ENCODE results near the gene TPSB2. TPM values are rescaled to one million over a fixed set of nuclear protein-coding genes. Genes with fewer than 3 reads are reported as not detected.

TPSB2 gene
- total RNA-seq, 1 donor from 2014 or later, result not detected

- POLR2A ChIA-PET, result no interaction called here
- no peak overlapping the region for H3K27ac Mint-ChIP-seq
- no peak for TF ChIP-seq CTCF (IDR thresholded peaks at IDR 0.05)
Observed at GRCh38 chr16:1260101-1260680, 30.2 kb upstream of the TPSB2 start.

GRCh38 chr16:1259760-1260068 is 29.7 kb upstream of the TPSB2 start:
- Mint-ChIP-seq H3K4me3 (no peak overlapping the region), H3K4me1 (peaks cover 5% of the 10 kb centered on the region), H3K27me3 (peaks cover 21% of the 10 kb centered on the region), H3K36me3 (ENCODE audit: low read depth) (no peaks in the 10 kb centered on the region), H3K9me3 (no peaks in the 10 kb centered on the region), H3K27ac (no peak overlapping the region)
- CTCF ChIA-PET, result no interaction called here
- intact Hi-C loops (cut with micrococcal nuclease), result no loop called here
- POLR2A ChIA-PET, result no interaction called here
- TF ChIP-seq CTCF (IDR thresholded peaks at IDR 0.05), result no peak
- ATAC-seq (ENCODE audit: low read depth), result no peak
- DNase-seq, result no peak

More at GRCh38 chr16:1260101-1260680, 30.2 kb upstream of the TPSB2 start:
- peaks cover 21% of the 10 kb centered on the region for H3K27me3 Mint-ChIP-seq
- H3K9me3 Mint-ChIP-seq, result no peaks in the 10 kb centered on the region
- DNase-seq (no peak), ATAC-seq (ENCODE audit: low read depth) (no peak)
- H3K4me1 Mint-ChIP-seq, result peaks cover 5% of the 10 kb centered on the region
- no peaks in the 10 kb centered on the region for H3K36me3 Mint-ChIP-seq (ENCODE audit: low read depth)
- H3K4me3 Mint-ChIP-seq, result no peak overlapping the region
- intact Hi-C loops (cut with micrococcal nuclease), result no loop called here
- CTCF ChIA-PET, result no interaction called here

- DNase-seq (no peak), ATAC-seq (ENCODE audit: low read depth) (no peak)
- intact Hi-C loops (cut with micrococcal nuclease), result no loop called here
- Mint-ChIP-seq H3K4me1 (peaks cover 5% of the 10 kb centered on the region), H3K27me3 (peaks cover 21% of the 10 kb centered on the region), H3K4me3 (peak overlapping the region; percentile 44), H3K9me3 (no peaks in the 10 kb centered on the region), H3K27ac (no peak overlapping the region), H3K36me3 (ENCODE audit: low read depth) (no peaks in the 10 kb centered on the region)
- POLR2A ChIA-PET, result interaction anchor here (0.6 kb wide), 1 partner anchor 480 kb away, joined by 4 read pairs; no protein-coding TSS in a partner anchor
- TF ChIP-seq CTCF (IDR thresholded peaks at IDR 0.05), result no peak
- CTCF ChIA-PET, result no interaction called here
Observed at GRCh38 chr16:1258906-1259759, 29.1 kb upstream of the TPSB2 start.

GRCh38 chr16:1258225-1258600 is 28.2 kb upstream of the TPSB2 start:
- ChIA-PET POLR2A (interaction anchor here (0.6 kb wide), 1 partner anchor 25 kb away, joined by 4 read pairs; no protein-coding TSS in a partner anchor), CTCF (no interaction called here)
- no peaks in the 10 kb centered on the region for H3K36me3 Mint-ChIP-seq (ENCODE audit: low read depth)
- H3K27ac Mint-ChIP-seq, result no peak overlapping the region
- H3K27me3 Mint-ChIP-seq, result peaks cover 21% of the 10 kb centered on the region
- no peak for DNase-seq
- intact Hi-C loops (cut with micrococcal nuclease), result no loop called here
- no peak for ATAC-seq (ENCODE audit: low read depth)
- TF ChIP-seq CTCF (IDR thresholded peaks at IDR 0.05), result no peak
- no peak overlapping the region for H3K4me3 Mint-ChIP-seq
- no peaks in the 10 kb centered on the region for H3K9me3 Mint-ChIP-seq
- H3K4me1 Mint-ChIP-seq, result peaks cover 5% of the 10 kb centered on the region

DNA sequence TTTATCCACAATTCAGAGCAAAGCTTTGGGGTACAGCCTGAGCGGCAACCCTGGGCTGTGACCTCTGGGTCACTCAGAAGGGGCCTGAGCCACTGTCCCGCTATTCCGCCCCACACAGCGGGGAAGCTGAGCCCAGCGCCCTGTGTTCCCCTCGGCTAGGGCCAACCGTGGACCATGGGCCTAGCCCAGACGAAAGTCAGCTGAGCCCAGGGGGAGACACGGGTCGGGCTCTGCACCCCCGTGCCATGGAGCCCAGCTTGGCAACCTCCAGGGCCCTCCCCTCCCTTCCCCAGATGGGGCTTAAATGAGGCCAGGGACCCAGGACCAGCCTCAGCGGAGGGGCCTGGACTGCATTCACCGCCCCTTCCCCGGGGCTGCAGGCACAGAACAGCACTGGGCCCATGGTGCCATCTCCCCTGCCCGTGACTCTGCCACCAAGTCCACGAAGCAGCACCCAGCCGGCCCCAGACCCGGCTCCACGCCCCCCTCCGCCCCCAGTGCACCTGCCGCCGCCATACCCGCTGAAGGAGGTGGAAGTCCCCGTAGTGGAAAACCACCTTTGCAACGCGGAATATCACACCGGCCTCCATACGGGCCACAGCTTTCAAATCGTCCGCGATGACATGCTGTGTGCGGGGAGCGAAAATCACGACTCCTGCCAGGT is 27.7 kb upstream of the TPSB2 start:
- ChIA-PET POLR2A (interaction anchor here (0.6 kb wide), 1 partner anchor 24 kb away, joined by 4 read pairs; no protein-coding TSS in a partner anchor), CTCF (no interaction called here)
- H3K9me3 Mint-ChIP-seq, result no peaks in the 10 kb centered on the region
- TF ChIP-seq CTCF (IDR thresholded peaks at IDR 0.05), result no peak
- H3K36me3 Mint-ChIP-seq (ENCODE audit: low read depth), result no peaks in the 10 kb centered on the region
- intact Hi-C loops (cut with micrococcal nuclease), result no loop called here
- peaks cover 21% of the 10 kb centered on the region for H3K27me3 Mint-ChIP-seq
- no peak for ATAC-seq (ENCODE audit: low read depth)
- H3K27ac Mint-ChIP-seq, result no peak overlapping the region
- H3K4me3 Mint-ChIP-seq, result no peak overlapping the region
- no peak for DNase-seq
- peaks cover 5% of the 10 kb centered on the region for H3K4me1 Mint-ChIP-seq

All from activated B cell treated with CpG ODN at 0.5 μM for 24 hours (primary cell).